Stimulated activated CD4-positive, alpha-beta T cell treated with anti-CD3 and anti-CD28 coated beads, Interleukin-2, amount 100 ng/mL, for 48 hours (primary cell): ENCODE measurements around the gene COL5A1.
"Not testable (repeated sequence)": the region's sequence is repeated elsewhere in the genome, so short reads cannot be mapped to it uniquely, and the experiment has no call there.

Source experiments
- DNase-seq, 2 donors: peaks; one replicate each; pipeline ENCODE4 v3.0.0-alpha.2; 2020

COL5A1 gene

GRCh38 chr9:134658378-134658955 lies 16.9 kb downstream of the COL5A1 start:
- no peak for DNase-seq

- no peak for DNase-seq
These were observed 18.1 kb downstream of the COL5A1 start for GRCh38 chr9:134659688-134660131.

GRCh38 chr9:134660407-134660806 lies 18.8 kb downstream of the COL5A1 start:
- DNase-seq = peak; percentile 20 to 26

GRCh38 chr9:134661299-134661698 lies 19.7 kb downstream of the COL5A1 start:
- no peak for DNase-seq

GRCh38 chr9:134661791-134662142 lies 20.2 kb downstream of the COL5A1 start:
- DNase-seq = no peak

- DNase-seq = no peak
These were observed 20.7 kb downstream of the COL5A1 start for GRCh38 chr9:134662143-134662876.

- no peak for DNase-seq
These were observed 21.5 kb downstream of the COL5A1 start for GRCh38 chr9:134663084-134663483.

GRCh38 chr9:134663753-134664415 lies 22.3 kb downstream of the COL5A1 start:
- no peak for DNase-seq

- no peak for DNase-seq
These were observed 22.8 kb downstream of the COL5A1 start for GRCh38 chr9:134664446-134664845.

GRCh38 chr9:134666208-134666607 lies 24.6 kb downstream of the COL5A1 start:
- DNase-seq = no peak

- no peak for DNase-seq
These were observed 25.2 kb downstream of the COL5A1 start for GRCh38 chr9:134666831-134667230.

GRCh38 chr9:134668977-134669376 lies 27.4 kb downstream of the COL5A1 start:
- not testable (repeated sequence) for DNase-seq

GRCh38 chr9:134669399-134669955 lies 27.9 kb downstream of the COL5A1 start:
- no peak for DNase-seq

- DNase-seq = no peak
These were observed 28.5 kb downstream of the COL5A1 start for GRCh38 chr9:134670042-134670525.

- DNase-seq = no peak
These were observed 29.3 kb downstream of the COL5A1 start for GRCh38 chr9:134670851-134671281.

- DNase-seq = no peak
These were observed 29.9 kb downstream of the COL5A1 start for GRCh38 chr9:134671341-134672113.

GRCh38 chr9:134676361-134676760 lies 34.8 kb downstream of the COL5A1 start:
- no peak for DNase-seq

- DNase-seq = no peak
These were observed 35.3 kb downstream of the COL5A1 start for GRCh38 chr9:134676886-134677285.

GRCh38 chr9:134677743-134678142 lies 36.1 kb downstream of the COL5A1 start:
- no peak for DNase-seq

- DNase-seq = no peak
These were observed 36.6 kb downstream of the COL5A1 start for GRCh38 chr9:134678206-134678605.

GRCh38 chr9:134678666-134679443 lies 37.3 kb downstream of the COL5A1 start:
- DNase-seq = no peak
